Astrocyte of the spinal cord (primary cell): ENCODE results near the gene SGO1.
A peak's percentile ranks its signal among the peaks of the same experiment; 100 is the strongest.

Experiments
- DNase-seq: peaks from one replicate; pipeline ENCODE4 v3.0.0; 2011; ENCODE audit warnings: low read depth, low spot score
- H3K4me3 ChIP-seq: 2 replicates; pipeline ENCODE4 v1.5.1; 2011; ENCODE audit warnings: low read depth, mild to moderate bottlenecking, low read length, moderate library complexity
- CTCF ChIP-seq: IDR thresholded peaks from 2 replicates; pipeline ENCODE4 v1.5.1; 2012; ENCODE audit warnings: low read depth, mild to moderate bottlenecking, low read length, inconsistent platforms
- in situ Hi-C: cut with HindIII; loops from 2 replicates; pipeline ENCODE4 v1.10.0; 2017; ENCODE audit warnings: low sequenced_read_pairs

SGO1 gene

GRCh38 chr3:20190991-20191390 is 5.0 kb upstream of the SGO1 start:
- TF ChIP-seq CTCF: peak; percentile 20
- no peak for DNase-seq
- in situ Hi-C loops: no loop called here
- no peak overlapping the region for H3K4me3 ChIP-seq

GRCh38 chr3:20186600-20187004 is 596 bp upstream of the SGO1 start:
- peak overlapping the region; percentile 97 for H3K4me3 ChIP-seq
- TF ChIP-seq CTCF: no peak
- in situ Hi-C loops: no loop called here
- no peak for DNase-seq

- TF ChIP-seq CTCF: no peak
- peak; percentile 29 for DNase-seq
- peak overlapping the region; percentile 97 for H3K4me3 ChIP-seq
- in situ Hi-C loops: no loop called here
Measured at GRCh38 chr3:20185331-20185678, 701 bp downstream of the SGO1 start.

- no peak for TF ChIP-seq CTCF
- no peak for DNase-seq
- in situ Hi-C loops: no loop called here
- H3K4me3 ChIP-seq: no peak overlapping the region
Measured at GRCh38 chr3:20182206-20182605, 3.8 kb downstream of the SGO1 start.

- H3K4me3 ChIP-seq: no peak overlapping the region
- no peak for DNase-seq
- no peak for TF ChIP-seq CTCF
- in situ Hi-C loops: no loop called here
Measured at GRCh38 chr3:20181276-20181675, 4.7 kb downstream of the SGO1 start.

- in situ Hi-C loops: no loop called here
- TF ChIP-seq CTCF: no peak
- no peak for DNase-seq
- H3K4me3 ChIP-seq: no peak overlapping the region
Measured at GRCh38 chr3:20173844-20174410, 12.1 kb downstream of the SGO1 start.

GRCh38 chr3:20161714-20162113 is 24.3 kb downstream of the SGO1 start:
- no peak for DNase-seq
- in situ Hi-C loops: no loop called here
- TF ChIP-seq CTCF: no peak
- no peak overlapping the region for H3K4me3 ChIP-seq
